Stimulated activated CD4-positive, alpha-beta T cell treated with anti-CD3 and anti-CD28 coated beads, Interleukin-12 subunit alpha, Interleukin-12 subunit beta, amount 100 ng/mL, for 48 hours (primary cell): ENCODE results near the gene CDCA3.

Source experiments
- DNase-seq, 3 donors: peaks; one replicate each; pipeline ENCODE4 v3.0.0-alpha.2; 2020; ENCODE audit warnings: low read depth in 2 of 3, low spot score in 1 of 3

CDCA3 gene

GRCh38 chr12:6821591-6822425, 29.3 kb downstream of the CDCA3 start, which contains the start of gene GPR162:
Gene GPR162 (plus strand): TSS chr12:6821821. CDS start chr12:6823899, 2,078 bp downstream.
- DNase-seq = no peak

GRCh38 chr12:6820166-6820565, 30.9 kb downstream of the CDCA3 start:
- no peak for DNase-seq

- no peak for DNase-seq
These were observed 31.7 kb downstream of the CDCA3 start for GRCh38 chr12:6819106-6820030.

GRCh38 chr12:6818645-6819044, 32.4 kb downstream of the CDCA3 start:
- DNase-seq = no peak

GRCh38 chr12:6818222-6818621, 32.9 kb downstream of the CDCA3 start:
- no peak for DNase-seq

GRCh38 chr12:6817662-6818157, 33.4 kb downstream of the CDCA3 start:
- no peak for DNase-seq

- DNase-seq = no peak
These were observed 34.0 kb downstream of the CDCA3 start for GRCh38 chr12:6817098-6817497.

- DNase-seq = no peak
These were observed 34.5 kb downstream of the CDCA3 start for GRCh38 chr12:6816598-6816997.

- DNase-seq = no peak
These were observed 37.7 kb downstream of the CDCA3 start for GRCh38 chr12:6813363-6813762.

- no peak for DNase-seq
These were observed 40.3 kb downstream of the CDCA3 start for GRCh38 chr12:6810758-6811157.

GRCh38 chr12:6809056-6809455, 42.0 kb downstream of the CDCA3 start:
- no peak for DNase-seq

GRCh38 chr12:6807170-6807569, 43.9 kb downstream of the CDCA3 start:
- DNase-seq = no peak

- DNase-seq = no peak
These were observed 51.9 kb downstream of the CDCA3 start for GRCh38 chr12:6799147-6799546.
